Stimulated activated CD4-positive, alpha-beta T cell treated with anti-CD3 and anti-CD28 coated beads, Interleukin-4, amount 100 ng/mL, for 48 hours (primary cell): ENCODE data around the gene POU2F1.

Experiments
- DNase-seq, 2 donors: peaks; one replicate each; pipeline ENCODE4 v3.0.0-alpha.2; 2020; ENCODE audit warnings: low read depth in 2 of 2

POU2F1 gene

DNA sequence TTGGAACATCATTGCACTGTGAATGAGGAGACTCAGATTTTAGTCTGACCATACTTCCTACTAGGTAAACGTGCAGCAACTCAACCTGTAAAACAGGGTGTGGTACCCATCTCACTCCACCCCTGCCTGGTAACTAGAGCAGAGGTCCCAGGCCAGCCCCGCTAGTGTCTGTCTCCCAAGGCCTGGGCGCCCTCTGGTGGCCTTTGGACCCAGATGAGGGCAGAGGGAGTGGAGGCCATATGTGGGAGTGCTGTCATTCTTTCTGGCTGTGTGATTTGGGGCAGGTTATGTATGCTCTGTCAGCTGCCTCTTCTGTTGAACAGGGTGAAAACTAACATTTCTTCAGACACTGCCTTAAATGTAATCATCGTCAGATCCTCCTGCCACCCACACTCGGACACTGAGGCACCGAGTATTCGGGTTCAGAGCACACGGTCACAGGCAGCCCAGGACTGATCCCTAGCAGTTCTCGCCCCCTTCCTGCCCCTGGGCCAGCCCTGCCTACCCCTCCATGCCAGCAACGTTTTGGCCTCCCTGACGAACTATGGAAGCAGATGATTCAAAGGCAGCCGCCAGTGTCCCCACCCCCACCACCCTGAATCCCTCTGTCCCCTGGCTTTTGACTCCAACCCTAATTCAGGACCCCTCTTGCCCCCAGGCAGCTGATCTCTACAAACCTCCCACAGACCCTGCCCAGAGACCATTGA, 221.6 kb downstream of the POU2F1 start:
- peak; percentile 85 to 88 for DNase-seq

DNA sequence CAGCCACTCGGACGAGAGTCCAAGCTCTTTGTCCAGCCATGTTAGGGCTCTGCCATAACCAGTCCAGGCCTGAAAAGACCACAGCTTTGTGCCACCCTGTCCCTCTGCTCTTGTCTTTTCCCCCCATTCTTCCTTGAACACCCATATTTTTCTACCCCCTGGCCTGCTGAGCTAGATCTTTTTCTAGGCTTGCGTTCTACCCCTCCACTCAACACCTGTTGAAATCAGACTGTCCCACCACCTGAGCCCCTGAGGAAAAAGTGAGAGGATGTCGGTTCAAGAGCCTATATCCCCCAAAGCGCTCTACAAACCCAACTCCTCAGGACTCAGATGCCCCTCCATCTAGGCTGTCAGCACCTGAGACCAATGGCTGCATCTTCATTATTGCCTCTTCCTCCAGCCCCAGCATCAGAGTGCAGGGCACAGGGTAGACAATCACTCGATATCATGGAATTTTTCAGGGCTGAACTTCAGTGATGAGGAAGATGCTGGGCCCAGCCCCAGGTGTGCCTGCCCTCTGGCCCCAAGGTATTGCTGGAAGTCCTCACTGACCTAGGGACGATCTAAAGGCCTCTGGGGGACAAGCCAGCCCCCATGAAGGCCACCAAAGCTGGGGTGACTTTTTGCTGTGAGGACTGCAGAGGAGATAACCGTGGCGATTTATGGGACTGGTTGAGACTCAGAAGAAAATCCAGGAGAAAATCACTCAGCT, 222.3 kb downstream of the POU2F1 start:
- no peak for DNase-seq

- DNase-seq, result no peak
Measured at GRCh38 chr1:167443757-167444156, 223.1 kb downstream of the POU2F1 start.

DNA sequence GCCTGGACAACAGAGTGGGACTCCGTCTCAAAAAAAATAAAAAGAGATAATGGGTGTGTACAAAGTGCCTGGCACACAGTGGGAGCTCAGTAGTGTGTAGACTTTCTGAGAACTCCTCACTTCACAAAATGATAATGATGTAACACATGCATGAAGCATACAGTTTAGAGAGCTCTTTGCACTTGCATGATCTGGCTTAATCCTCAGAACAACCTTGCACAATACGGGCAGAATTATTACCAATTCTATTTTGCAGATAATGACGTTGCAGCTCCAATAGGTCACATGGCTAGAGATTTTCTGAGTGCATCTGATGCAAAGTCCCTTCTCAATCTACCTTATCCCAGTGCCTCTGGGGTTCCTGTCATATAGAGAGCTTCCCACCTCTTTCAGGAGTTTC, 226.3 kb downstream of the POU2F1 start:
- DNase-seq, result no peak

- peak; percentile 57 to 70 for DNase-seq
Measured at GRCh38 chr1:167447521-167448136, 226.9 kb downstream of the POU2F1 start.

- no peak for DNase-seq
Measured at GRCh38 chr1:167450843-167451242, 230.2 kb downstream of the POU2F1 start.

GRCh38 chr1:167452483-167452882, 231.8 kb downstream of the POU2F1 start:
- no peak for DNase-seq

GRCh38 chr1:167453123-167453522, 232.4 kb downstream of the POU2F1 start:
- no peak for DNase-seq

- no peak for DNase-seq
Measured at GRCh38 chr1:167454304-167454893, 233.7 kb downstream of the POU2F1 start.

DNA sequence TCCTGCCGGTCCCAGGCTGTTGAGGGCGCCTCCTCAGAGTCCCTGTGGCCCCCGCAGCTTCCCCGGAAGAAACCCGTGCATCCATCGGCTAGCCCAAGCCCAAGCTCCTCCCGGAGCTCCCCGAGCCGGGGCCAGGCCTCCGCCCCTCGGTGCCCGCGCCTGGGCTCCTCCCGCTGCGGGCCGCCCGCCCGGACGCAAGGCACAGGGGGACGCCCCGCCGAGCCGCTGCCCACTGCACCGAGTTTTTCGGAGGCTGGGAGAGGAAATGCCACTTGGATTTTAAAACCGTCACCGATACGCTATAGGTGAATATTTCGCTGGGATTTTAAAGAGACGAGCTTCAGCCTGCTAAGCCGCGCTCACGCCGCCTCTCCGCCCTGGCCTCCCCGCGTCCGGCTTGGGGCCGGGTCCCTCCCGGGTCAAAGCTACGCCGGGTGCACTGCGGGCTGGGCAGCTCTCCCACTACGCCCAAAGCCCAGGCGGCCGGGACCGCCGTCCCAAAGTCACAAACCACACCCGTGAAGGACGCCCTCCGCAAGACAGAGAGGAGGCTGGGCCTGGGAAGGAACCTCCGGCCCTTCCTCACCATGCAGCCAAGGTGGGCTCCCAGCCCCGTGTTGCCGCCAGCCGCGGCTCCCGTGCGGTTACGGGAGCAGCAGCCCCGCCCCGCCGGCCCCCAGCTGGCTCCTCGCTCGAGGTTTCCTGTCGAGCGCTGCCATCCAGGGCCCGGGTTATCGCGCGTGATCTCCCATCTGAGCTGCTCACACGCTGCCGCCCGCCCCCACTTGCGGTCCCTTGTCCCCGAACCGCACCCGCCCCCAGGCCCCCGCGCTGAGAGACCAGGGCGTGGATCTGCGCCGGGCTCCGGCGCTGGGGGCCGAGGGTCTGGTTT, 234.5 kb downstream of the POU2F1 start:
- DNase-seq, result peak; percentile 66 to 74

DNA sequence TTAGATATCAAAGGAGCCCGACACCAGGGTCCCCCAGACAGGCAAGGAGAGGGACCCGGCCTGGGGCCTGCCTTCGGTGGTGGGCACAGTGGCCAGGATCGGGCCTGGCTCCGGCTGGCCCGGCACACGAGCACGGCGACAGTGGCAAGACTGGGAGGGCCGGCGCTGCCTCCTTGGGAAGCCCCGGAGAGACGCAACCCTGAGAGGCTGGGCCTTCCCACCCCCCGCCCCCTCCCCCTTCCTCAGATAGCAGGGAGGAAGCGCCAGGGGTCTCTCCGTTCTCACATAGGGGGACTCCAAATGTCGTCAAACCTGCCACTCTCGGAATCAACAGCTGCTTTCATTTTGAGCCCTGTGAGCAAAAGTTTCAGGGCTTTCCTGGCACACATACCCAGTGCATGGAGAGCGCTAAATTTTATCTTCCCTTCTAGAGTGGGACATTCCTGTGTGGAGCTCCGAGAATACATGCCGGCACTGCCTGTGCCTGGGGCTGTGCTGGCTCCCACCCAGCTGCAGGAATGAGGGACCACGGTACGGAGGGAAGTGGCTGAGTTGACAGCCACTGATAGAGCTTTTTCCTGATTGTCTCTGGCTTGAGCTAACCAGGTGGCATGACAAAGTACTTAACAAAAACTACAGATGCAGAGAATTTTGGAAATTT, 235.2 kb downstream of the POU2F1 start:
- DNase-seq, result peak in 1 of 2 donors; percentile 37

DNA sequence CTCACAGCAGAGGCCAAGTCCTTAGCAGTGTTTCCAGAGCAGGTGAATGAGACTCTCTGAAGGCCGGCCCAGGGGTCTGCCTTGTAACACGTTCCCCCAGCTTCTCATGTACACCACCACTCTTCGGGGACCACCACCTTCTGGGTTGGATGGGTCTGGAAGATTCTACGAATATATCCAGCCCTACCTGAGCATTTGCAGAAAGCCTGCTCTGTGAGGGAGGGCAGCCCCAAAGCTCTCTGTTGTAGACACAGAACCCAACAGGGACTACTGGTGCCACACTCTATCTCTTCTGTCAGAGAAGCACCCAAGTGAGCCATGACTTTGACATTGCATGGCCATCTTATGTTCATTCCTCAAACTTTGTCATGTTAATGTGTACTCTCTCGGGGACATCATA, 235.8 kb downstream of the POU2F1 start:
- DNase-seq, result no peak

DNA sequence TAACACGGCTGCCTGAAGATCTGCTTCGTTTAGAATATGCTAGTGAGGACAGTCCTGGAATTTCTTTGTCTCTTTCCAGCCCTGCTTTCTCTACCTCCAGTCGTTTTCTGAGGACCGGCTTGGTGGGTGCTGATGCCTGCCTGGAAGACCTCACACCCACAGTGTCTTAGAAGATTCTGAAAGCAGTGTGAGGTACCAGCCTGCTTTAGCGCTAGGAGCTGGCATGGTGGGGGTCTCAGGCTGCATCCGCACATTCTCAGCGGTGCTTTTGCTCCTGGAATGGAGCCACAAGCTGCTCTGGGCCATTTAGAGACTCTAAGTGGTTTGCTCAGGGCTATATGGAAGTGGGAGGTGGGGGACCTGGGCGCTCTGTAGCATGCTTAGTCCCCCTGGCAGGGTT, 236.2 kb downstream of the POU2F1 start:
- DNase-seq, result no peak

DNA sequence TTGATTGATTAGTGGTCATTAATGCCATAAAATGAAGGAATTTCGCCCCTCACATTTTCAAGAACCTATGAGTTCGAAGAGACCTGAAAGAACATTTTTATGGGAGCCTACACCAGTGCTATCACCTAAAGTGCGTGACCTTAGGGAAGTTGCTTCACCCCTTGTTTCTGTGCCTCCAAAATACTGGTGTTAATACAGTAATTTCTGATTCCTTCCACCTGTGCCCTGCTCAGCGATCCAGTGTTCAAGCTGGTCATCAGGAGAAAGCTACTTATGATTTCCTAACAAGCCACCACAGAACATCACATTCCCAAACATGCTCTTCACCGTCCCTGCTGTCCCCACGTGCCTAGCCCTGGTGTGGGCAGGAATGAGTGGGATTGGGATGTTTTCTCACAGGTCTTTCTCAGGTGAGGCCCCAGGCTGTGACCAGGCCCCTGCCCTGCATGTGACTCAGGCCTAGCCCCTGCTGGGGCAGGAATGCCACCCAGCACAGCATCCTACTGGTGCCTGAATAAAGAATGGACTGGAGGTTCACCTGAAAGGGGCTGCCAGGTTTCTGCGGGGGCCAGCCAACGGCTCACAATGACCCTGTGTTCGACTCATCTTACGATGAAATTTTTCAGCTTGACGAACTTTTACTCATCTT, 237.4 kb downstream of the POU2F1 start:
- DNase-seq, result no peak

- DNase-seq, result no peak
Measured at GRCh38 chr1:167460836-167461235, 240.2 kb downstream of the POU2F1 start.

GRCh38 chr1:167462341-167462740, 241.7 kb downstream of the POU2F1 start:
- DNase-seq, result no peak

- DNase-seq, result no peak
Measured at GRCh38 chr1:167463080-167463479, 242.4 kb downstream of the POU2F1 start.

- no peak for DNase-seq
Measured at GRCh38 chr1:167463875-167464575, 243.3 kb downstream of the POU2F1 start.

GRCh38 chr1:167465018-167465417, 244.3 kb downstream of the POU2F1 start:
- DNase-seq, result no peak

- no peak for DNase-seq
Measured at GRCh38 chr1:167465743-167466142, 245.1 kb downstream of the POU2F1 start.
